Suppressor macrophage treated with lipopolysaccharide for 1 hour (primary cell): ENCODE measurements around the gene MRPL51.
"Not testable (repeated sequence)": the region's sequence is repeated elsewhere in the genome, so short reads cannot be mapped to it uniquely, and the experiment has no call there.

Experiments used
- DNase-seq, 3 donors: peaks; one replicate each; pipeline ENCODE4 v3.0.0-alpha.2; 2020 to 2022

The MRPL51 gene

GRCh38 chr12:6532051-6532926 is 39.2 kb upstream of the MRPL51 start:
- DNase-seq, result peak; percentile 75 to 86 (median 76)

- DNase-seq, result no peak
These were observed 37.7 kb upstream of the MRPL51 start for GRCh38 chr12:6530576-6531260.

GRCh38 chr12:6529291-6529737 is 36.3 kb upstream of the MRPL51 start:
- DNase-seq, result no peak

- DNase-seq, result no peak
These were observed 35.6 kb upstream of the MRPL51 start for GRCh38 chr12:6528539-6529235.

- no peak for DNase-seq
These were observed 34.6 kb upstream of the MRPL51 start for GRCh38 chr12:6527711-6528110.

GRCh38 chr12:6526766-6527525 is 33.9 kb upstream of the MRPL51 start:
- DNase-seq, result no peak

- no peak for DNase-seq
These were observed 33.1 kb upstream of the MRPL51 start for GRCh38 chr12:6526201-6526600.

- no peak for DNase-seq
These were observed 31.6 kb upstream of the MRPL51 start for GRCh38 chr12:6524648-6525047.

GRCh38 chr12:6523708-6524107 is 30.6 kb upstream of the MRPL51 start:
- no peak for DNase-seq

- no peak for DNase-seq
These were observed 29.1 kb upstream of the MRPL51 start for GRCh38 chr12:6522193-6522592.

- no peak for DNase-seq
These were observed 27.1 kb upstream of the MRPL51 start for GRCh38 chr12:6520186-6520585.

GRCh38 chr12:6508087-6508486 is 15.0 kb upstream of the MRPL51 start:
- DNase-seq, result no peak

GRCh38 chr12:6507102-6507998 is 14.3 kb upstream of the MRPL51 start:
- no peak for DNase-seq

GRCh38 chr12:6500466-6500865 is 7.4 kb upstream of the MRPL51 start:
- DNase-seq, result no peak

- DNase-seq, result not testable (repeated sequence)
These were observed 4.2 kb upstream of the MRPL51 start for GRCh38 chr12:6497291-6497690.

GRCh38 chr12:6494968-6495367 is 1.9 kb upstream of the MRPL51 start:
- DNase-seq, result no peak

GRCh38 chr12:6494258-6494743 is 1.2 kb upstream of the MRPL51 start:
- no peak for DNase-seq

GRCh38 chr12:6493497-6494257 is 615 bp upstream of the MRPL51 start, which contains the start of gene NCAPD2:
Gene NCAPD2 (plus strand): TSS chr12:6494102. CDS start chr12:6495099, 997 bp downstream.
- DNase-seq, result peak; percentile 97 to 98 (median 98)

- DNase-seq, result not testable (repeated sequence)
These were observed 2.4 kb downstream of the MRPL51 start for GRCh38 chr12:6490673-6491072.

GRCh38 chr12:6489449-6489848 is 3.6 kb downstream of the MRPL51 start:
- no peak for DNase-seq

GRCh38 chr12:6488240-6488639 is 4.8 kb downstream of the MRPL51 start:
- DNase-seq, result no peak
